Neural progenitor cell (in vitro differentiated cells): ENCODE measurements around the gene TAF10. TPM values are rescaled to one million over a fixed set of nuclear protein-coding genes. Genes with fewer than 3 reads are reported as not detected.

Experiments
- DNase-seq: peaks from one replicate; pipeline ENCODE4 v3.0.0-alpha.2; 2016; ENCODE audit warnings: low spot score
- H2AFZ ChIP-seq: fragments of 200-600 bp; sonication (generic); replicated peaks from 2 replicates; pipeline ENCODE4 v1.6.1; 2016; ENCODE audit warnings: antibody characterized with exemption
- H3F3A ChIP-seq: fragments of 200-600 bp; sonication (generic); 2 replicates; pipeline ENCODE4 v1.6.1; 2016; ENCODE audit warnings: antibody characterized with exemption, low read depth
- H3K27ac ChIP-seq: fragments of 200-600 bp; sonication (generic); 2 replicates; pipeline ENCODE4 v1.5.1; 2016; ENCODE audit warnings: mild to moderate bottlenecking
- H3K27me3 ChIP-seq: fragments of 200-600 bp; sonication (generic); 2 replicates; pipeline ENCODE4 v1.6.1; 2016; ENCODE audit warnings: mild to moderate bottlenecking, moderate library complexity
- H3K36me3 ChIP-seq: fragments of 200-600 bp; sonication (generic); 2 replicates; pipeline ENCODE4 v1.5.1; 2016
- H3K4me1 ChIP-seq: fragments of 200-600 bp; sonication (generic); 2 replicates; pipeline ENCODE4 v1.6.1; 2016; ENCODE audit warnings: mixed run types
- H3K4me2 ChIP-seq: fragments of 200-600 bp; sonication (generic); 2 replicates; pipeline ENCODE4 v1.6.1; 2016
- H3K4me3 ChIP-seq: fragments of 200-600 bp; sonication (generic); 2 replicates; pipeline ENCODE4 v1.5.1; 2016
- H3K79me2 ChIP-seq: fragments of 200-600 bp; sonication (generic); 2 replicates; pipeline ENCODE4 v1.6.1; 2016; ENCODE audit warnings: low read depth
- H3K9ac ChIP-seq: fragments of 200-600 bp; sonication (generic); 2 replicates; pipeline ENCODE4 v1.6.1; 2016
- H3K9me3 ChIP-seq: fragments of 200-600 bp; sonication (generic); 2 replicates; pipeline ENCODE4 v1.5.1; 2016; ENCODE audit warnings: low read depth
- H4K20me1 ChIP-seq: fragments of 200-600 bp; sonication (generic); 2 replicates; pipeline ENCODE4 v1.6.1; 2016; ENCODE audit warnings: low read depth
- H3K27ac Mint-ChIP-seq: 3 replicates; pipeline ENCODE4 v1.8.0; 2021; ENCODE audit warnings: mixed read lengths
- H3K27me3 Mint-ChIP-seq: 2 replicates; pipeline ENCODE4 v1.8.0; 2022; ENCODE audit warnings: low read depth, mild to moderate bottlenecking, inconsistent platforms, moderate library complexity, mixed read lengths; ENCODE audit not compliant: insufficient read depth
- H3K36me3 Mint-ChIP-seq: 3 replicates; pipeline ENCODE4 v1.8.0; 2021; ENCODE audit warnings: mixed read lengths
- H3K4me1 Mint-ChIP-seq: 3 replicates; pipeline ENCODE4 v1.8.0; 2021; ENCODE audit warnings: mixed read lengths
- H3K4me3 Mint-ChIP-seq: 3 replicates; pipeline ENCODE4 v1.8.0; 2021; ENCODE audit warnings: mild to moderate bottlenecking, moderate library complexity, mixed read lengths
- H3K9me3 Mint-ChIP-seq: 3 replicates; pipeline ENCODE4 v1.8.0; 2020; ENCODE audit warnings: mixed read lengths
- EZH2 ChIP-seq: fragments of 200-600 bp; sonication (generic); IDR thresholded peaks from 2 replicates; pipeline ENCODE4 v1.6.1; 2017; ENCODE audit warnings: antibody characterized with exemption, mild to moderate bottlenecking, moderate library complexity
- EZH2phosphoT487 ChIP-seq: fragments of 200-600 bp; sonication (generic); IDR thresholded peaks from 2 replicates; pipeline ENCODE4 v1.6.1; 2017; ENCODE audit warnings: antibody characterized with exemption
- total RNA-seq: library from RNA; depleted of rRNA; stranded (reverse); fragments of >200 nt; gene quantifications from 2 replicates; pipeline ENCODE4 v1.2.3, GENCODE V29; 2015; ENCODE audit warnings: low replicate concordance
- TF ChIP-seq, protein P1 (sequence below): fragments of 200-600 bp; sonication (generic); IDR thresholded peaks from 2 replicates; pipeline ENCODE4 v1.5.1; 2017; ENCODE audit warnings: antibody characterized with exemption, mild to moderate bottlenecking

The TAF10 gene
- total RNA-seq, 1 donor from 2014 or later: 34.1 TPM

DNA sequence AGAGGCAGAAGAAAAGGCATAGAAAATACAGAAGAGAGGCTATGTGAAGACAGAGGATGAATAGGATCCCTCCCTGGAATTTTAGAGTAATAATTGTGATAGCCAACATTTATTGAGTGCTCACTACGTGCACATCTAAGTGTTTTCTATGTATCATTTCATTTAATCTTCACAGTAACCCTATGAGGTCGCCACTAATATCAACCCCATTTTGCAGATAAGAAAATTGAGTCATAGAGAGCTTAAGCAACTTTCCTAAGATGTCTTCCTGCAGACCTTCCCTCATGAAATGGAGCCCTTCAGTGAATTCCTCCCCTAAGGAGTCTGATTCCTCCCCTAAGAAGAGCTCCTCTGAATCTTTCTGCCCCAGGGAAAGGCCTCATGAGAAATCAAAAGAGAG is 46.7 kb downstream of the TAF10 start:
- no peak for DNase-seq
- H3K9me3 ChIP-seq: no peaks in the 10 kb centered on the region
- H3K27ac ChIP-seq: no peak overlapping the region
- no peak overlapping the region for H3K9ac ChIP-seq
- Mint-ChIP-seq H3K9me3 (no peaks in the 10 kb centered on the region), H3K4me1 (peaks cover 9% of the 10 kb centered on the region), H3K4me3 (no peak overlapping the region), H3K36me3 (peaks cover 5% of the 10 kb centered on the region), H3K27me3 (no peaks in the 10 kb centered on the region), H3K27ac (no peak overlapping the region)
- no peak overlapping the region for H3K4me2 ChIP-seq
- H3K27me3 ChIP-seq: no peaks in the 10 kb centered on the region
- no peak overlapping the region for H2AFZ ChIP-seq
- H3K4me3 ChIP-seq: no peak overlapping the region
- H3K4me1 ChIP-seq: peaks cover 5% of the 10 kb centered on the region
- H3F3A ChIP-seq: no peaks in the 10 kb centered on the region
- TF ChIP-seq, protein P1, sequence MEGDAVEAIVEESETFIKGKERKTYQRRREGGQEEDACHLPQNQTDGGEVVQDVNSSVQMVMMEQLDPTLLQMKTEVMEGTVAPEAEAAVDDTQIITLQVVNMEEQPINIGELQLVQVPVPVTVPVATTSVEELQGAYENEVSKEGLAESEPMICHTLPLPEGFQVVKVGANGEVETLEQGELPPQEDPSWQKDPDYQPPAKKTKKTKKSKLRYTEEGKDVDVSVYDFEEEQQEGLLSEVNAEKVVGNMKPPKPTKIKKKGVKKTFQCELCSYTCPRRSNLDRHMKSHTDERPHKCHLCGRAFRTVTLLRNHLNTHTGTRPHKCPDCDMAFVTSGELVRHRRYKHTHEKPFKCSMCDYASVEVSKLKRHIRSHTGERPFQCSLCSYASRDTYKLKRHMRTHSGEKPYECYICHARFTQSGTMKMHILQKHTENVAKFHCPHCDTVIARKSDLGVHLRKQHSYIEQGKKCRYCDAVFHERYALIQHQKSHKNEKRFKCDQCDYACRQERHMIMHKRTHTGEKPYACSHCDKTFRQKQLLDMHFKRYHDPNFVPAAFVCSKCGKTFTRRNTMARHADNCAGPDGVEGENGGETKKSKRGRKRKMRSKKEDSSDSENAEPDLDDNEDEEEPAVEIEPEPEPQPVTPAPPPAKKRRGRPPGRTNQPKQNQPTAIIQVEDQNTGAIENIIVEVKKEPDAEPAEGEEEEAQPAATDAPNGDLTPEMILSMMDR: no peak
- TF ChIP-seq EZH2: no peak
- TF ChIP-seq EZH2phosphoT487: no peak
- H4K20me1 ChIP-seq: no peaks in the 10 kb centered on the region
- no peaks in the 10 kb centered on the region for H3K79me2 ChIP-seq
- no peaks in the 10 kb centered on the region for H3K36me3 ChIP-seq

DNA sequence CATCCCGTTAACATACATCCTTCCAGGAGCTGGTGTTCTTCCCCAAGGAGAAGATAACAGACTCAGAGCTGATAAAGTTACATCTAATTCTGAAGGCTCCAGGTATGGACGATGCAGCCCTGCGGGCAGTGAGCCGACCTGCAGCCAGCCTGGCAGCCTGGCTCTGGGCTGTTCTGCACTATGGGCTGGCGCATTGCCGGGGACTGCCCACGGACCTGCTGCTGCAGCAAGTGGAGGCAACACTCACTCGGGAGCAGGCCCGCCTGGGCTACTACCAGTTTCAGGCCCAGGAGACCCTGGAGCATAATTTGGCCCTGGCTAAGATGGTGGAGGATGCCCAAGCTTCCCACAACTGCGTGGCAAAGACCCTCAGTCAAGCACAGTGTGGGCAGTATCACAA is 48.3 kb downstream of the TAF10 start:
- Mint-ChIP-seq H3K27ac (no peak overlapping the region), H3K4me1 (peaks cover 6% of the 10 kb centered on the region), H3K9me3 (no peaks in the 10 kb centered on the region), H3K4me3 (no peak overlapping the region), H3K36me3 (peaks cover 1% of the 10 kb centered on the region), H3K27me3 (peaks cover 4% of the 10 kb centered on the region)
- Histone ChIP-seq H3K4me2 (no peak overlapping the region), H2AFZ (no peak overlapping the region), H3K9me3 (no peaks in the 10 kb centered on the region), H3K27me3 (no peaks in the 10 kb centered on the region), H3F3A (no peaks in the 10 kb centered on the region), H3K9ac (no peak overlapping the region), H4K20me1 (no peaks in the 10 kb centered on the region), H3K4me1 (peaks cover 5% of the 10 kb centered on the region), H3K27ac (no peak overlapping the region), H3K79me2 (no peaks in the 10 kb centered on the region), H3K36me3 (no peaks in the 10 kb centered on the region), H3K4me3 (no peak overlapping the region)
- DNase-seq: no peak
- TF ChIP-seq EZH2phosphoT487 (no peak), EZH2 (no peak)
- TF ChIP-seq, protein P1: no peak

DNA sequence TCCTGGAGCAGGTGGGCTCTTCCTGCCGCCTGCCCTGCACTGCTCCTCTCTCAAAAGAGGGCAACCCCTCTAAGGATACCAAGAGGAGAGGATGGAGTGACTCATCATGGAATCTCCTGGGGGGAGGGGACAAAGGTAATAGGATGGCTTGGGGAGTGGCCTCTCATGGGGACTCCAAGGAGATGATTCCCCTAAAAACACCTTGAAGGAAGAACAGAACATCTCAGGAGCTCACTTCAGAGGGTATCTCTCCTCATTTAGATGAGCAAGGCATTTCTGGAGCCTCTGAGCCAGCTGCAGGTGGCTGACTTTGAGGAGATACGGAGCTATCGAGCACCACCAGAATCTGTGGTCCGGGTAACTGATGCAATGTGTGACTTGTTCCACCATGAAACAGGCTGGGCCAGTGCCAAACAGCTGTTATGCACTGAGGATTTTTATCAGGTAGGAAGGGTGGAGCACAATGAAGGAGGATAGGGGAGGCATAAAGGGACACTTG is 48.8 kb downstream of the TAF10 start:
- H3K9me3 Mint-ChIP-seq: no peaks in the 10 kb centered on the region
- no peaks in the 10 kb centered on the region for H3K9me3 ChIP-seq
- peaks cover 3% of the 10 kb centered on the region for H3K4me1 Mint-ChIP-seq
- no peak overlapping the region for H3K9ac ChIP-seq
- H3K4me3 ChIP-seq: no peak overlapping the region
- no peak overlapping the region for H3K4me2 ChIP-seq
- H3K36me3 Mint-ChIP-seq: peaks cover 1% of the 10 kb centered on the region
- no peaks in the 10 kb centered on the region for H3K79me2 ChIP-seq
- no peak overlapping the region for H2AFZ ChIP-seq
- H3K4me1 ChIP-seq: peaks cover 5% of the 10 kb centered on the region
- DNase-seq: no peak
- no peaks in the 10 kb centered on the region for H4K20me1 ChIP-seq
- no peak overlapping the region for H3K4me3 Mint-ChIP-seq
- TF ChIP-seq EZH2phosphoT487: no peak
- TF ChIP-seq, protein P1: no peak
- TF ChIP-seq EZH2: no peak
- no peaks in the 10 kb centered on the region for H3F3A ChIP-seq
- H3K27me3 ChIP-seq: no peaks in the 10 kb centered on the region
- H3K27me3 Mint-ChIP-seq: peaks cover 5% of the 10 kb centered on the region
- no peak overlapping the region for H3K27ac ChIP-seq
- no peak overlapping the region for H3K27ac Mint-ChIP-seq
- H3K36me3 ChIP-seq: no peaks in the 10 kb centered on the region
